Measurements from ENCODE around the gene EYA4. TPM values are rescaled to one million over a fixed set of nuclear protein-coding genes. Genes with fewer than 3 reads are reported as not detected.

EYA4 gene
- total RNA-seq, 1 experiment from 2014 or later, result not detected

DNA sequence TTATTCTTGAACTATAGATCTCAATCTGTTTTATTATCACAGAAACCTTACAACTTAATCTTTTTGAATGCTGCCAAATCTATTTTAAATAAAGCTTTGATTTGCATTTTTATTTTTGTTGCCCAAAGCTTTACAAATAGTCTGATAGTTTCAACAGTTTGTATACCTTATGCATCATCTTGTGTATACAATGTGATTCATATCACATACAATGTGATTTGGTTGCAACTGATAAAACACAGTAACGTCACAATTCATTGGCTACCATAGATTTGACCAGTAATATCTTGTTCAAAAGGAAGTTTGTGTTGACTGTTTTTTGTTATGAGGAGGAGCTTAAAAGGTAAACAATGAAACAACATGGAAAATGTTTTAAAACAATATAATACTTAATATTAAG lies 110.9 kb downstream of the EYA4 start:
- no peaks in the 10 kb centered on the region for H3K9me3 ChIP-seq (ENCODE audit: control insufficient read depth, insufficient read depth, low read depth, low read length)
- POLR2A ChIA-PET, result no interaction called here
- no peak overlapping the region for H3K27ac ChIP-seq (ENCODE audit: low read length)
- CTCF ChIA-PET, result no interaction called here
- DNase-seq (ENCODE audit: low read depth, low spot score) (no peak), ATAC-seq (no peak)
- no peaks in the 10 kb centered on the region for H3K4me1 ChIP-seq (ENCODE audit: control insufficient read depth, insufficient read depth, low read length)
- intact Hi-C loops (cut with micrococcal nuclease; ENCODE audit: unreplicated experiment), result no loop called here
- in situ Hi-C loops (cut with HindIII; ENCODE audit: low pct_unique_long_range_greater_than_20kb, low sequenced_read_pairs), result no loop called here
- TF ChIP-seq TCF7L2 (IDR thresholded peaks at IDR 0.05; ENCODE audit: low read depth, low read length) (no peak), SIN3A (IDR thresholded peaks at IDR 0.05; ENCODE audit: borderline replicate concordance, insufficient read depth, low read depth, low read length) (no peak), POLR2AphosphoS5 (IDR thresholded peaks at IDR 0.05; ENCODE audit: low read depth, low read length) (no peak)
- TF ChIP-seq, protein P1, sequence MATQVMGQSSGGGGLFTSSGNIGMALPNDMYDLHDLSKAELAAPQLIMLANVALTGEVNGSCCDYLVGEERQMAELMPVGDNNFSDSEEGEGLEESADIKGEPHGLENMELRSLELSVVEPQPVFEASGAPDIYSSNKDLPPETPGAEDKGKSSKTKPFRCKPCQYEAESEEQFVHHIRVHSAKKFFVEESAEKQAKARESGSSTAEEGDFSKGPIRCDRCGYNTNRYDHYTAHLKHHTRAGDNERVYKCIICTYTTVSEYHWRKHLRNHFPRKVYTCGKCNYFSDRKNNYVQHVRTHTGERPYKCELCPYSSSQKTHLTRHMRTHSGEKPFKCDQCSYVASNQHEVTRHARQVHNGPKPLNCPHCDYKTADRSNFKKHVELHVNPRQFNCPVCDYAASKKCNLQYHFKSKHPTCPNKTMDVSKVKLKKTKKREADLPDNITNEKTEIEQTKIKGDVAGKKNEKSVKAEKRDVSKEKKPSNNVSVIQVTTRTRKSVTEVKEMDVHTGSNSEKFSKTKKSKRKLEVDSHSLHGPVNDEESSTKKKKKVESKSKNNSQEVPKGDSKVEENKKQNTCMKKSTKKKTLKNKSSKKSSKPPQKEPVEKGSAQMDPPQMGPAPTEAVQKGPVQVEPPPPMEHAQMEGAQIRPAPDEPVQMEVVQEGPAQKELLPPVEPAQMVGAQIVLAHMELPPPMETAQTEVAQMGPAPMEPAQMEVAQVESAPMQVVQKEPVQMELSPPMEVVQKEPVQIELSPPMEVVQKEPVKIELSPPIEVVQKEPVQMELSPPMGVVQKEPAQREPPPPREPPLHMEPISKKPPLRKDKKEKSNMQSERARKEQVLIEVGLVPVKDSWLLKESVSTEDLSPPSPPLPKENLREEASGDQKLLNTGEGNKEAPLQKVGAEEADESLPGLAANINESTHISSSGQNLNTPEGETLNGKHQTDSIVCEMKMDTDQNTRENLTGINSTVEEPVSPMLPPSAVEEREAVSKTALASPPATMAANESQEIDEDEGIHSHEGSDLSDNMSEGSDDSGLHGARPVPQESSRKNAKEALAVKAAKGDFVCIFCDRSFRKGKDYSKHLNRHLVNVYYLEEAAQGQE (IDR thresholded peaks at IDR 0.05; ENCODE audit: insufficient read depth in 1 of 2, low read depth in 2 of 2, low read length in 1 of 2), result no peak
- TF ChIP-seq, protein P2, sequence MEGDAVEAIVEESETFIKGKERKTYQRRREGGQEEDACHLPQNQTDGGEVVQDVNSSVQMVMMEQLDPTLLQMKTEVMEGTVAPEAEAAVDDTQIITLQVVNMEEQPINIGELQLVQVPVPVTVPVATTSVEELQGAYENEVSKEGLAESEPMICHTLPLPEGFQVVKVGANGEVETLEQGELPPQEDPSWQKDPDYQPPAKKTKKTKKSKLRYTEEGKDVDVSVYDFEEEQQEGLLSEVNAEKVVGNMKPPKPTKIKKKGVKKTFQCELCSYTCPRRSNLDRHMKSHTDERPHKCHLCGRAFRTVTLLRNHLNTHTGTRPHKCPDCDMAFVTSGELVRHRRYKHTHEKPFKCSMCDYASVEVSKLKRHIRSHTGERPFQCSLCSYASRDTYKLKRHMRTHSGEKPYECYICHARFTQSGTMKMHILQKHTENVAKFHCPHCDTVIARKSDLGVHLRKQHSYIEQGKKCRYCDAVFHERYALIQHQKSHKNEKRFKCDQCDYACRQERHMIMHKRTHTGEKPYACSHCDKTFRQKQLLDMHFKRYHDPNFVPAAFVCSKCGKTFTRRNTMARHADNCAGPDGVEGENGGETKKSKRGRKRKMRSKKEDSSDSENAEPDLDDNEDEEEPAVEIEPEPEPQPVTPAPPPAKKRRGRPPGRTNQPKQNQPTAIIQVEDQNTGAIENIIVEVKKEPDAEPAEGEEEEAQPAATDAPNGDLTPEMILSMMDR (IDR thresholded peaks at IDR 0.05), result no peak
- no peaks in the 10 kb centered on the region for H3K27me3 ChIP-seq (ENCODE audit: control insufficient read depth, insufficient read depth, low read length)
- H3K36me3 ChIP-seq (ENCODE audit: control insufficient read depth, insufficient read depth, low read length), result no peaks in the 10 kb centered on the region
- H3K4me3 ChIP-seq (ENCODE audit: low read depth in 2 of 2, low read length in 2 of 2), result no peak overlapping the region
- BruUV-seq (replicated peaks), result no TSS peak

DNA sequence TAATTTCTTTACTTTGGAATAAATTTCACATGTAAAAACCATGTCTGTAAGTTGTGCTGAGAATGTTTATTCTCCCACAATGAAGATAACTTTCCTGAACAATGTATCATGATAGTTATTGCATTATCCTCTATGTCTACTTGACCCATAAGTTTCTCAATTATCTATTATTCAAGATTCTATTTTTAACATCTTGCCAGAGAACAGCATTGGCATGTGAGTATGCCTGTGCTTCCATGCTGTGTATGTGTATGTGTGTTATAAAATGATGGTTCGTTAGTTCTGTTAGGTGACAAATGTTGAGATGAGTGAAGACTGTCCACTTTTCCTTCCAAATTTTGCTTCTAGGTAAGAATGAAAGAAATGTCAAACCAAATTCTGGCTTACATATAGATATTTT lies 111.9 kb downstream of the EYA4 start:
- BruUV-seq (replicated peaks), result no TSS peak
- Histone ChIP-seq H3K27me3 (ENCODE audit: control insufficient read depth, insufficient read depth, low read length) (no peaks in the 10 kb centered on the region), H3K27ac (ENCODE audit: low read length) (no peak overlapping the region), H3K36me3 (ENCODE audit: control insufficient read depth, insufficient read depth, low read length) (no peaks in the 10 kb centered on the region), H3K4me1 (ENCODE audit: control insufficient read depth, insufficient read depth, low read length) (no peaks in the 10 kb centered on the region), H3K9me3 (ENCODE audit: control insufficient read depth, insufficient read depth, low read depth, low read length) (no peaks in the 10 kb centered on the region), H3K4me3 (ENCODE audit: low read depth in 2 of 2, low read length in 2 of 2) (no peak overlapping the region)
- intact Hi-C loops (cut with micrococcal nuclease; ENCODE audit: unreplicated experiment) (no loop called here), in situ Hi-C loops (cut with HindIII; ENCODE audit: low pct_unique_long_range_greater_than_20kb, low sequenced_read_pairs) (no loop called here)
- DNase-seq (ENCODE audit: low read depth, low spot score), result no peak
- ATAC-seq, result no peak
- CTCF ChIA-PET, result no interaction called here
- POLR2A ChIA-PET, result no interaction called here
- TF ChIP-seq TCF7L2 (IDR thresholded peaks at IDR 0.05; ENCODE audit: low read depth, low read length) (no peak), POLR2AphosphoS5 (IDR thresholded peaks at IDR 0.05; ENCODE audit: low read depth, low read length) (no peak)
- TF ChIP-seq, protein P2 (IDR thresholded peaks at IDR 0.05), result no peak

DNA sequence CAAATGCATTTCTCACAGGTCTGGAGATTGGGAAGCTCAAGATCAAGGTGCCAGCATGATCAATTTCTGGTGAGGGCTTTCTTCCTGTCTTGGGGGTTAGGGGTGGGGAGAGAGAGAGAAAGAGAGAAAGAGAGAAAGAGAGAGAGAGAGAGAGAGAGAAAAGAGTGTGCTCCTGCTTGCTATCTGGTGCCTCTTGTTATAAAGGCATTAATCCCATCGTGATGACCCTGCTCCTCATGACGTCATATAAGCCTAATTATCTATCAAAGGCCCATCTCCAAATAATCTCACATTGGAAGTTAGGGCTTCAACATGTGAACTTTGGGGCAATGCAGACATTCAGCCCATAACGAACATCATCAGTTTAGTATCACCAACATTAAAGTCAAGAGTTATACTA lies 114.8 kb downstream of the EYA4 start:
- H3K36me3 ChIP-seq (ENCODE audit: control insufficient read depth, insufficient read depth, low read length), result no peaks in the 10 kb centered on the region
- ChIA-PET CTCF (no interaction called here), POLR2A (no interaction called here)
- H3K27ac ChIP-seq (ENCODE audit: low read length), result no peak overlapping the region
- no peak for TF ChIP-seq POLR2AphosphoS5 (IDR thresholded peaks at IDR 0.05; ENCODE audit: low read depth, low read length)
- ATAC-seq (no peak), DNase-seq (ENCODE audit: low read depth, low spot score) (no peak)
- BruUV-seq (replicated peaks), result no TSS peak
- no peaks in the 10 kb centered on the region for H3K4me1 ChIP-seq (ENCODE audit: control insufficient read depth, insufficient read depth, low read length)
- no peaks in the 10 kb centered on the region for H3K27me3 ChIP-seq (ENCODE audit: control insufficient read depth, insufficient read depth, low read length)
- H3K9me3 ChIP-seq (ENCODE audit: control insufficient read depth, insufficient read depth, low read depth, low read length), result no peaks in the 10 kb centered on the region
- in situ Hi-C loops (cut with HindIII; ENCODE audit: low pct_unique_long_range_greater_than_20kb, low sequenced_read_pairs) (no loop called here), intact Hi-C loops (cut with micrococcal nuclease; ENCODE audit: unreplicated experiment) (no loop called here)
- no peak overlapping the region for H3K4me3 ChIP-seq (ENCODE audit: low read depth in 2 of 2, low read length in 2 of 2)

Measured in Panc1 (cell line).